AG09319 (cell line): ENCODE results near the gene SIM1.

Experiments used
- DNase-seq: peaks from one replicate; pipeline ENCODE4 v3.0.0-alpha.2; 2010; ENCODE audit warnings: low read depth; ENCODE audit errors: extremely low read depth
- CTCF ChIP-seq: IDR thresholded peaks from 2 replicates; pipeline ENCODE4 v1.5.1; 2011; ENCODE audit warnings: low read depth, mild to moderate bottlenecking, inconsistent platforms, low read length, moderate library complexity

SIM1 gene

DNA sequence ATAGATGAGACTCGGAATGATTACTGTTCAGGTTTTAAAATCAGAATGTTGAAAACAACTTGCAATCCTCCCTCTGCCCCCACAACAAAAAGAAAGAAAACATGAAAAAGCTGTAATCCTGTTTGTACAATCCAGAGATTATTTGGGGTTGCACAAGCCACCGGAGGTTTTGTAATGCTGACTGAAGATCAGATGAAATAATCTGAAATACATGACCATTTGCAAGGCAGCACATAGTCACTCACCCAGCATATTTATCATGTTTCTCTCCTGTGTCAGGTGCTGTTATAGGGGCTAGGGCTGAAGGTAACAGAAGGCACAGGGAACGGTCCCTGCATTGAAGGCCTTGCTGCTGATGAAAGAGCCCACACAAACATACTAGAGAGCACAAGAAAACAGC is 85.3 kb downstream of the SIM1 start:
- no peak for TF ChIP-seq CTCF
- no peak for DNase-seq

GRCh38 chr6:100378576-100378975 is 86.1 kb downstream of the SIM1 start:
- no peak for DNase-seq
- TF ChIP-seq CTCF = no peak

DNA sequence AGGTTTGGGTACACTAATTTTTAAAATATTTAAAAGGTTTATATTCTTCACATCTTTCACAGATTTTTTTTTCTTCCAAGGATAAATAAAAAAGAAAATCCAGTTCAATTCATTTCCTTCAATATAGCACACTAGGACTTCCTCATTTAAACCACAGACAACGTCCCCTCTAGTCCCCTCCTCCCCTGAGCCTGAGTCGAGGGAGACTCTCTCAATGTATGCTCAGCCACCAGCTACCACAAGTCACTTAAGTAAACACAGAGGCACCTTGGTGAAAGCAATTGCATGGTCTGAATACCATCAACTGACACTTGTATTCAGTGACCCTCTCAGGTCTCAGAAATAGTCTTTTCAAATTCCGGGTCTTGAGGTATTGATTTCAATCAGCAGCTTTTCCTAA is 88.6 kb downstream of the SIM1 start:
- TF ChIP-seq CTCF = no peak
- DNase-seq = no peak

GRCh38 chr6:100372326-100373091 is 92.2 kb downstream of the SIM1 start:
- DNase-seq = no peak
- no peak for TF ChIP-seq CTCF

- no peak for TF ChIP-seq CTCF
- DNase-seq = no peak
Observed at GRCh38 chr6:100371591-100371990, 93.1 kb downstream of the SIM1 start.

DNA sequence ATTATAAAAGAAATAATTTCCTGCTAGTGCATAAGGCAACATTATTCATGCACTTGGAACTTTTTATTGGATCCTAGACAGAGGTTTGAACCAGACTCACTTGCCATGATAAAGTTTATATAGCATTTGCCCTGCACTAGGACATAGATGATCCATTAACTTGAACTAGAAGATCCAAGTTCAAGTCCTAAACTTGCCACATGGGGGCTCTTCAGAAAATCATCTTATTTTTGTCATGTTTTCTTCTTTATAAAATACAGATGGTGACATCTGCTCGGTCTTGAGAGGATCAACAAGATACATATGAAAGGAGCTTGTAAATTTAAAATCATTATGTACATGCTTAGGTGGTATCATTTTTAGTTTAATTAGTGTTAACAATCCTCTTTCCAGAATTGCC is 94.5 kb downstream of the SIM1 start:
- no peak for DNase-seq
- no peak; the same call in 1 of the 2 replicates for TF ChIP-seq CTCF

DNA sequence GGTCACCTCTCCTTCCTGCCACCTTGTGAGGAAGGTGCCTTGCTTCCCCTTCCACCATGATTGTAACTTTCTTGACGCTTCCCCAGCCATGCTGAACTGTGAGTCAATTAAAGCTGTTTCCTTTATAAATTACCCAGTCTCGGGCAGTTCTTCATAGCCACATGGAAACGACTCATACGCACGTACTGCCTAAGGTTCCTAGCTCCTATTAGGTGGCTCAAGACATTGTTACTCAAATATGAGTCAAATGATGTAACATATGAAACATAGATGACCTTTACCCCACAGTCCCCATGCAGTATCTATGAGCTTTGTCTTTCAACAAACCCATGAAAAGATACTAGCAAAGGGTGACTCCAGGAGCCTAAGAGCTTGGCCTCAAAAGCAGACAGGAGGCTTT is 98.3 kb downstream of the SIM1 start:
- DNase-seq = no peak
- no peak for TF ChIP-seq CTCF
